Measurements from ENCODE around the gene IL1RAPL2.
"Not testable (repeated sequence)": the region's sequence is repeated elsewhere in the genome, so short reads cannot be mapped to it uniquely, and the experiment has no call there.

Gene IL1RAPL2

DNA sequence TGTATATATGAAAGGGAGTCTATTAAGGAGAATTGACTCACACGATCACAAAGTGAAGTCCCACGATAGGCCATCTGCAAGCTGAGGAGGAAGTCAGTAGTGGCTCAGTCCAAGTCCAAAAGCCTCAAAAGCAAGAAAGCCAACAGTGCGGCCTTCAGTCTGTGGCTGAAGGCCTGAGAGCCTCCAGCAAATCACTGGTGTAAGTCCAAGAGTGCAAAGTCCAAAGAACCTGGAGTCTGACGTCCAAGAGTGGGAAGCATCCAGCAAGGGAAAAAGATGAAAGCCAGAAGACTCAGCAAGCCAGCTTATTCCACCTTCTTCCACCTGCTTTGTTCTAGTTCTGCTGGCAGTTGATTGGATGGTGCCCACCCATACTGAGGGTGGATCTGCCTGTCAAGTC, 104.1 kb downstream of the IL1RAPL2 start:
- DNase-seq (ENCODE audit: low read depth), result no peak

DNA sequence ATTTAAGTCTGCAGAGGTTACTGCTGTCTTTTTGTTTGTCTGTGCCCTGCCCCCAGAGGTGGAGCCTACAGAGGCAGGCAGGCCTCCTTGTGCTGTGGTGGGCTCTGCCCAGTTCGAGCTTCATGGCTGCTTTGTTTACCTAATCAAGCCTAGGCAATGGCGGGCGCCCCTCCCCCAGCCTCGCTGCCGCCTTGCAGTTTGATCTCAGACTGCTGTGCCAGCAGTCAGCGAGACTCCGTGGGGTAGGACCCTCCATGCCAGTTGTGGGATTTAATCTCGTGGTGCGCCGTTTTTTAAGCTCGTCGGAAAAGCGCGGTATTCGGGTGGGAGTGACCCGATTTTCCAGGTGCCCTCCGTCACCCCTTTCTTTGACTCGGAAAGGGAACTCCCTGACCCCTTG, 111.5 kb downstream of the IL1RAPL2 start:
- DNase-seq (ENCODE audit: low read depth), result not testable (repeated sequence)

DNA sequence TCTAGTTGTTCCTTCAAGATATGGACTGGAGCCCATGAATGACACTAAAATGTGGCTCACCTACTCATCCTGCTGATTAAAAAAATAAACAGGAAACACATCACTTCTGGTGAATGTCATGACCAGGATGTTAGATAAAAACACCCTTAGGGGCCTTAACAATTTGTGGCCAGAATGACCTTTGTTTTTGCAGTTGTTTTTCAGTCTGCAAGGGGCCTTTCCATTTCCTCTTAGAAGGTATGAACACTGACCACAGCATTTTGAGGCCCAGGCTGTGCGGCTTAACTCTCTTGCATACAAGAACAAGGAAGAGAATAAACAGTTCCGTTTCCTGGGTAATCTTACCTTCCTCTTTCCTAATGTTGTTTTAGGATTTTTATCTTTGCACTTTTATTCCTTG, 113.2 kb downstream of the IL1RAPL2 start:
- no peak for DNase-seq (ENCODE audit: low read depth)

DNA sequence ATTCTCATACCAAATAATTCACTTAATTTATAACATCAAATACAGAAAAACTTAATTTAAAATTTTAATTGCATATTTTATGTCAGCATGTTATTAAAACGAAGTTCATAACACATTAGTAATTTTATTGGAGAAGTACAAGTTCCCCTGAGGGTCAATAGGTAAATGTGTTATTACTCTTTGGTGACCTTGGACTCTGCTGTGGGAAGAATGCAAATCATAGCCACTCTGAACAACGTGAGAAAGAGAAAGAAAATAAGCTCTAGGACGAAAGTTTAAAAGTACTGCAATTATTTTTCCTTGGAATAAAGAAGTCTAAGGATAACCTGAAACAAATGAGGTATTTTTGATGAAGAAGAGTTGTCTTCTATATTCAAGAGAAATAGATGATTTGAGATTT, 115.2 kb downstream of the IL1RAPL2 start:
- DNase-seq (ENCODE audit: low read depth), result no peak

DNA sequence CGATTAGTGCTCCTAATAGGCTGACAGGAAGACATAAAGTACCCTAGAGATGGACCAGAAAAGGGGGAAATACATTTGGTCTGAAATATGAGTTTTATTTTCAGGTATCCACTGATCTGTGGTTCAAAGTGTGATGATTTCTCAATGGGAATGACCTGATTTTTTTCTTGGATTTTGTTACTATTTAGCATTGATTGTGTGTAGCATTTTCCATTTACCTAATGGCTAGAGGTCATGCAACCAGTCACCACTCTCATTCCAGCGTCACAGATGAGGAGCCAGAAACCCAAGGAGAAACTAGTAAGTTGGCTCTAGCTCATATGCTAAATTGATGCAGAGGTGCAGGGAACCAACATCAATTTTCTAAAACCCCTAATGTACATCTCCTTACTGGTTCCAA, 118.1 kb downstream of the IL1RAPL2 start:
- no peak for DNase-seq (ENCODE audit: low read depth)

DNA sequence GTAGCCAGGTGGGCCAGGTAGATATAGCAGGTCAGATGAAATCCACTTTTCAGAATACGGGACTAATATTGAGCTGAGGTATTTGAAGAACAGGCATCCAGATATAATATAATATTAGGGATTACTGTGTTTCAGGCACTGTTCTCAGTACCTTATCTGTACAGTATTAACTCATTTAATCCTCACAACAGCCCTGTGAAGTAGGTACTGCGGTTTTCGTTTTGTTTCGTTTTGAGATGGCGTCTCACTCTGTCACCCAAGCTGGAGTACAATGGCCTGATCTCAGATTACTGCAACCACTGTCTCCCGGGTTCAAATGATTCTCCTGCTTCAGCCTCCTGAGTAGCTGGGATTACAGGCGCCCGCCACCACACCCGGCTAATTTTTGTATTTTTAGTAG, 129.6 kb downstream of the IL1RAPL2 start:
- no peak for DNase-seq (ENCODE audit: low read depth)

DNA sequence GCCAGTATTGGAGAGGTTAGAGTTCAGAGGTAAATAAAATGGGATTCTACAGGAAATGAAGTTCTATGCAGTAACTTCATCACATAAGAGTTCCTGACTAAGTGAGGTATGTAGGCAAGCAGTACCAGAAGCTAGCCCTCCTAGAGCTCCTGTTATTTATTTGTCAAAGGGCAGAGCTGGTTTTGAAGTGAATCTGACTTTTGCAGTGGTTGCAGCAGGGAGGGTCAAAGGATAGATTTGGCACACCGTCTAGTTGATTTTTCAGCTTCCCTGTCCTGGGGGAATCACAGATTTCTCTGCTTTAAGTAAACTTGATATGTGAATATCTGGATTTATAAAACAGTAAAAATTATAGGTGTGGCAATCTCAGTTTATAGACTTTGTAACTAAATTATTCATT, 130.7 kb downstream of the IL1RAPL2 start:
- DNase-seq (ENCODE audit: low read depth), result no peak

DNA sequence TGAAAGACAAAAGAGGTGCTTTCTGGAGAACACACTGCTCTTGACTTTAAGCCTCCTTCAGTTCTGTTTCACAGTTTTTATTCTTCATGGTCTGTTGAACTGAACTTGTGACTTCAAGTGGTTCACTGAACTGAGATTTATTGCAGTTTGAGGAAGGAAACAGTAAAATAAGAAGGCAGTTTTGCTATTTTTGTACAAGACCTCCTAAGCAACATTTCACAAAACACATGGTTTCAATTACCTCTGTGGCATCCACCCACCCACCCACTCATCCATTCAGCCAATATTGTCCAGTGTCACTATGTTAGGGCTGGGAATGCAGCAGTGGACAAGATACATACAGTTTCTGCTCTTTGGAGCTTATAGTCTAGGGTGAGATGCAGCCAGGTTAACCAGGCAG, 131.3 kb downstream of the IL1RAPL2 start:
- no peak for DNase-seq (ENCODE audit: low read depth)

DNA sequence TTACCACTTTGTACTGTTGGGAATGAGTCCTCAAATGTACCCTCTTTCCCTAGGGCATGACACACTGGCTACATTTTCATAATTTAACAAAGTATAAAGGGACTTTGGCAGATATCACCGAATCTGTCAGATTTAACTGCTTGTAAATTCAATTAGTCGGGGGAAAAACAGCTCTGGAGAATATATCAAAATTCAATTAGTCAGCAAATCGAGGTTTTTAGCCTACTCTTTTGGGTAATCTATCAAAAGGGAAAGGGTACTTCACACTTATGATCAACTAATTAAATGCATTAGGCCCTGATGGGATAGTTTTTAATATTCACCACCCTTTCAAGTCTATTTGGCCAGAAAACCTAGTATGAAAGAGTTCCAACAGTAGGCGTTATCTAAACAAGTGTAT, 141.0 kb downstream of the IL1RAPL2 start:
- no peak for DNase-seq (ENCODE audit: low read depth)

DNA sequence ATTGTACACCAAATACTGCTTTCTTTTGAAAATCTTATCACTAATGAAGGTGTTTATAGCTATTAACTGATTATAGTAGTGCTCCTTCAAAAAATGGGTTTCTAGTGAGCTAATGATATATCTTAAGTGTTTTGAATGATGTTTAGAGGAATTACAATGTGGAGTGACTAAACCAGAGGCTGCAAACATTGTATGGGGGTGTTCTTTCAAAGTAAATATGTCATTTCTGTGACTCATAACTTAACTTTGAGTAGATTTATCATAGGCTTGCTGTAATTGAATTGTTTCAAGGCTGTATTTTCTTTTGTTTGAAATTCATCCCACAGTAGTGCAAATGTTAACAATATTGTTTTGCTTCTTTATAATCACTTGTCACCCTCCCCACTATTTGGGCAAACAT, 141.6 kb downstream of the IL1RAPL2 start:
- DNase-seq (ENCODE audit: low read depth), result no peak

DNA sequence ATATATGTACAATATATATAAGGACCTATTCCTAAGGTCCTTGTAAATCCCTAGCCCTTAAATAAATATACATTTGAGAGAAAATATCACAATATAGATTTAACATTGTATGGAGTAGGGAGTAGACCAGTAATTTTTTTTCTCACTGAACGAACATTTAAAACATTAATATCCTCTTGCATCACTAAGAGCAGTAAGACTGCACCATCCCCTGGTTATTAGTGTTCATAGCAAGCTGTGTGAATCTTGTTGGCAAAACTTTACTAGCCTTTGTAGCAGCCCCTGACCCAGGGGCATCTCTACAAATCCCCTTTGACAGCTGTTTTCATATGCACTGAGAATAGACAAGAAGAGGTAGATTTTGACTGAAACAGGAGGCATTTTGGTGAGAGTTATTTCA, 146.5 kb downstream of the IL1RAPL2 start:
- DNase-seq (ENCODE audit: low read depth), result no peak

DNA sequence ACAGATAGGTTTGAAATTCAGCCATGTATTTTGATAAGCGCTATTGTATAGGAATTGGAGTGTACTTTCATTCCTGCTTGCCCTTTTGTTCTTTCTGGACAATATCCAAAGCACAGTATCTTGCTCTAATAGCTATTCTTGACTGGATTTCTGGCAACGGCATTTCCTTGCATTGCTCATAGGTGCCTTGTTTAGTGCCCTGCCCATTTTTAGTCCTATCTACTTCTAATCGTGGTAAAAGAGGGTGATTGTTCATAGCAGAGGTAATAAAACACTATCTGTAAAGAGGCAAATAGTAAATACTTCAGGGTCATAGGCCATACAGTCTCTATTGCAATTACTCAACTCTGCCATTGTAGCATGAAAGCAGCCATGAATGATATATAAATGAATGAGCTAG, 155.9 kb downstream of the IL1RAPL2 start:
- DNase-seq (ENCODE audit: low read depth), result no peak

DNA sequence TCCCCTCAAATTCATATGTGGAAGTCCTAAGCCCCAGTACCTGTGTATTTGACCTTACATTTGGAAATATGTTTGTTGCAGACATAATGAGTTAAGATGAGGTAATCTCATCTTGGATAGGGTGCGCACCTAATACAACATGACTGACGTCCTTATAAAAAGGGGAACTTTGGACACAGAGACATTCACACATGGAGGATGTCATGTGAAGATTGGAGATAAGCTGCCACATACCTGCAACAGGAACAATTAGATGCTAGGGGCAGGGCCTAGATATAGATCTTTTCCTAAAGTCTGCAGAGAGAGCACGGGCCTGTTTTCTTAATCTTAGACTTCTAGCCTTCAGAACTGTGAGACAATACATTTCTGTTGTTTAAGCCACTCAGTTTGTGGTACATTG, 162.5 kb downstream of the IL1RAPL2 start:
- DNase-seq (ENCODE audit: low read depth), result no peak

DNA sequence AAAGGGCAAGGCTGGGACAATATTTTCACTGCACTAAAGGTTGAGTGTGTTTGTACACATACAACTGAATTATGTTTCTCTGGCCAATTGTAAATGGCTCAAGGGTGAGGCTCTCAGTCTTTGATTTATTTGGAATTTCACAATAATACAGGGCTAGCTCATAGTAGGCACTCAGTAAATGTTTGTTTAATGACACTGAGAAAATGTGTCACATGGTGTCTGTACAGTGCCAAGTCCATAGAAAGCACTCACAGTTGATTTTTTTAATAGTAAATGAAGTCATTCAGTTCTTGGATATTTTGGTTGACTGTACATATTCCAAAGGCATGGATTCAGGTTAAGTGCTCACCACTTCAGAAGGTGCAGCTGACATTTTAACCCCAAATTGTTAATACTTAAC, 176.4 kb downstream of the IL1RAPL2 start:
- DNase-seq (ENCODE audit: low read depth), result no peak

DNA sequence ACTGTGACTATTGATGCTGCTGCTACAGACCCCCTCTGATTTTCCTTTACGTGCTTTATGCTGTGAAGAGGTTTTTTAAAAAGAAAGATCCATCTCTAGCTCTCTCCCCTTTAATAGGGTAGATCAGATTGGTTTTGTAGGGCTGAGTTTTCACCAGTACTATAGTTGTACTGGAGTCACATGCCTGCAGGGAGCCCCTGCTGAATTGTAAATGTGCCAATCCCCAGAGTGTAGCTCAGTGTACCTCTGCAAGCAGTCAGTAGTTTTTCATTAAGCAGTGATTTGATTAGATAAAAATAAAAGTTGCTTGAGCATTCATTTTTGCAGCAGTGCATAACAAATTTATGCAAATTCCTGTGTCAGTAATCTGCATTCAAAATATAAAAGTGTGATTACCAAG, 179.2 kb downstream of the IL1RAPL2 start:
- DNase-seq (ENCODE audit: low read depth), result no peak

DNA sequence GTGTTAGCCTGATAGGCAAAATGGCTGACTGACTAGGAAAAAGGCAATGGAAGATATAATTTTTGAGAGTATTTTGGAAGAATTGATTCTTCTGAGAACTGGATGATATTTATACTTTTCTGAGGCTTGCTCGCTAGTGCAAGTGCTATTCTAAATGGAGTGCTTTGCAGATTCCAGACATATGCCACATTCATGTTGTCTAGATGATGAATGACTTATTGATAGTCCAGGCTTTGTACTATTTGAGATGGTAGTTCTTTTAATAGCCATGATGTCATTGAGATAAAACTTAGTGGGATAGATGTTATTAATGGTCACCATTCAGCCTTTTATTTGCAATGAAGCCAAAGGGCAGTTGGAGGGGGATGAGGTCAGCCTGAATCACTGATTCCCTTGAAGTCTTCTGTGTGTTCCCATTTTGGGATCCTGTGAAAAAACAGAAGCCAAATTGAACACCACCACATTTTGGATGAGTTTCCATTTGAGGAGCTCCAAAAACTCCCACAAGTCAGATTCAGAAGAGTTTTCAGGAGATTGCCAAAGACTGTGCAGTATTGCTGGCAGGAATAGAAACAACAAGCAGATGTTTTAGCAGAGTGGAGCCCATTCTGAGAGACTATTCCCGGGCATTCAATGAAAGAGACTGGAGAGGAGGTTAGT, 184.1 kb downstream of the IL1RAPL2 start:
- DNase-seq (ENCODE audit: low read depth), result no peak

DNA sequence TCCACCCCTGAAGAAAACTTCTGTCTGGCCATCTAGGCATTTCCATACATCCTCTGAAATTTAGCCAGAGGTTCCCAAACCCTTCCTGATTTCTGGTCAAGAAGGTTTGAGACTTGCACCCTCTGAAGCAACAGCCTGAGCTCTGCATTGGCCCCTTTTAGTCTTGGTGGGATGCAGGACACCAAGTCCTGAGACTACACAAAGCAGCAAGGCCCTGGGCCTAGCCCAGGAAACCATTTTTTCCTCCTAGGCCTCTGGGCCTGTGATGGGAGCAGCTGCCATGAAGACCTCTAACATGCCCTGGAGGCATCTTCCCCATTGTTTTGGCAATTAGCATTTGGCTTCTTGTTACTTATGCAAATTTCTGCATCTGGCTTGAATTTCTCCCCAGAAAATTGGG, 196.6 kb downstream of the IL1RAPL2 start:
- DNase-seq (ENCODE audit: low read depth), result no peak

DNA sequence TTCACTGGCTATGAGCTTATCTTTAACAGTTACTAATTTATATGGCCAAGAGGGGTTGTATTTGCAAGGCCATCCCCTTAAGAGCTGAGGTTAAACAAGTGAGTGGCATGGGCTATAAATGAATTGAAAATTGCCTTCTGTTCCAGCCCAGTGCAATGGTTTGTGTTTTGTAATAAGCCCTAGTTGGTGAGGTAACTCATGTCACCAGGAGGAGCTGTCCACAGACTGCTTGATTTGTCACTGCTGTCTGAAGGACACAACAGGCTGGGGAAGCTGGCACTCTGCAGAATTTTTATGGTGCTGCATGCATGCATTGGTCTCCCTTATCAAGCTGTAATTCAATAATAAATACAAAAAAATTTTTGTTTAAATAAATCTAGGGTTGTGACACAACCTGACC, 223.8 kb downstream of the IL1RAPL2 start:
- no peak for DNase-seq (ENCODE audit: low read depth)

DNA sequence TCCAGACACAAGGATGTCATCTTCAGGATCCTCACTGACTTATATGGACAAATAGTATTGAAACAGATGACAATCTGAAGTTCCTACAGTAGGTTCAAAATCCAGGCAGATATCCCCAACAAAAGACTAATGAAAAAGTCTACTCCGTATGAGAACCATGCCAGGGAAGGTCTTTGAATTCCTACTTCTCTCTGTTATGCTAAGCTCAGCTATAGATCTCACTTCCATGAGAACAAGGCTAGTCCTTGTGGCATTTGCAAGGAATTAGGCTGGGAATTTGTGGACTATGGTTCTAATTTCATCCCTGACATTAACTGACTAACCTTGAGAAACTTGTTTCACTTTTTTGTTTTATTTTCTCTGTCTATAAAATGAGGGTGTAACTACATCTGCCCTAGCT, 229.8 kb downstream of the IL1RAPL2 start:
- DNase-seq (ENCODE audit: low read depth), result no peak

DNA sequence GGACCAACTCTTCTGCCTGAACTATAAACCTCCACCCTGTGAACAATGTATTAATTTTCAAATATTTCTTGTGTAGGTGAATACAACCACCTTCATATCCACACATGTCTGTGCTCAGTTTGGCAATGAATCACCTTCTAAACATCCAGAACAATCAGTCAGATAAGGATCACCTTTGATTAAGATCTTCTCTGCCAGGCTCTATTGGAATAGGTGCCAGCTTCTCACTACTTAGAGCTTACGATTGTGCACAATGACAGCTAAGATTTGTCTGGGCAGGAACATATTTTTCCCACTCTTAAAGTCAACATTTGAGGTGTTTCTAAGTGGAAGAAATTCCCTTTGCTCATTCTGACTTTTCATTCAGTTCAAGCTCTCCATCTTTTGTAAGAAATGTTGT, 237.2 kb downstream of the IL1RAPL2 start:
- no peak for DNase-seq (ENCODE audit: low read depth)

DNA sequence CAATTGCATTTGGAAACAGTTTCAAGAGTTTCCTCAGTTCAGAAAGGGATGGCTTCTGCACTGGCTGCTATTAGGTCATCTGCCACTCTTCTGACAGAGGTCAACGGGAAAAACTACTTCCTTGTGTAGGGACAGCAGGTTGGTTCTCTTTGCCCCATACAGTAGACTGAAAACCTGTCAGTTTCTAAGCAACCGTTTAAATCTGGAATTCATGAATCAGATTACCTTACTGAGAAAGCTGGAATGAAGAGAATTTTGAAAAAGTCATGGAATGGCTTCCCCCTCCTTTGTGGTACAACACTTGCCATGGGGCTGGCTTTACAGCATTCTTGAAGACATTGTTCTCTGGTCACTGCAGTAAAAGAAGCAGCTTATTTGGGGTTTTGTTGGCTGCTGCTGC, 240.3 kb downstream of the IL1RAPL2 start:
- DNase-seq (ENCODE audit: low read depth), result no peak

DNA sequence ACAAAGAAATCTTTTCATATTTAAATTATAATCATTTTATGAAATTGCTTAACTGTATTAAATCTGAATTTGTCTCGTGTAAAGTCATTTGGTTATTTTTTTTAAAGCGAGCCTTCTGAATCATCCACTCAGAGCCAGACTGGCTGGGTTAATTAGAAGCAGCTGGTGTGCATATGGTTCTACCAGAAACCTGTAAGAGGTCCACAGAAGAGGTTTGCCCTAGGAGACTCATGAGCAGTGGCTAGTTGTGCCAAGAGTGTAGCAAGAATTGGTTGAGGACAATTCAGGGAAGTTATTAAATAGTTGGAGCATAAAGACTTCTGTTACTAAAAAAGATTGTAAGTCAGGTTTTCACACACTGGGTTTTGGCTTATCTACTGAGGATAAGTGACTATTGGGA, 267.4 kb downstream of the IL1RAPL2 start:
- DNase-seq (ENCODE audit: low read depth), result no peak

DNA sequence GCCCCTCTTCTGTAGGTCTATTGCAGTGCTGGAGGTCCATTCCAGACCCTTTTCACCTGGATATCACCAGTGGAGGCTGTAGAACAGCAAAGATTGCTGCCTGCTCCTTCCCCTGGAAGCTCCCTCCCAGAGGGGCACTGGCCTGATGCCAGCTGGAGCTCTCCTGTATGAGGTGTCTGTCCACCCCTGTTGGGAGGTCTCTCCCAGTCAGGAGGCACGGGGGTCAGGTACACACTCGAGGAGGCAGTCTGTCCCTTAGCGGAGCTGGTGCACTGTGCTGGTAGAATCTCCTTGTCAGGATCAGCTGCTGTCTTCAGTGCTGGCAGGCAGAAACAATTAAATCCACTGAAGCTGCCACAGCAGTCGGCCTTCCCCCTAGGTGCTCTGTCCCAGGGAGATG, 276.6 kb downstream of the IL1RAPL2 start:
- no peak for DNase-seq (ENCODE audit: low read depth)

DNA sequence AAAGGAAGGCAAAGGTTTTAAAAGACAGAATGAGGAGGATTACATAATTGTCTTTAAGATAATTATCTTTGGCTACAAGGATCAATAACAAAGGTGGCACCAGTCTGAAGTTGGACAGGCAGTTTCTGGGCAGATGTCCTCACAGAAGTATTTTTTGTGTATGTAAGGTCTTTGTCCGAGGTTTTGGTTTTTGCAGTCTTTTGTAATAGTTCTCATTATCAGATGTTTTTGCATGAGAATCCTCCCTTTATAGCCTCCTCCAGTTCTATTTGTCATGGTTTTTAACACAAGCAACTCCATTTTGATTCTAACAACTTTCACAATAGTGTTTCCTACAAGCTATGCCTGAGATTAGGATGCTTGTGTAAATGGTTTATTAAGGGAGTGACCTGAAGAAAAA, 286.2 kb downstream of the IL1RAPL2 start:
- DNase-seq (ENCODE audit: low read depth), result no peak

DNA sequence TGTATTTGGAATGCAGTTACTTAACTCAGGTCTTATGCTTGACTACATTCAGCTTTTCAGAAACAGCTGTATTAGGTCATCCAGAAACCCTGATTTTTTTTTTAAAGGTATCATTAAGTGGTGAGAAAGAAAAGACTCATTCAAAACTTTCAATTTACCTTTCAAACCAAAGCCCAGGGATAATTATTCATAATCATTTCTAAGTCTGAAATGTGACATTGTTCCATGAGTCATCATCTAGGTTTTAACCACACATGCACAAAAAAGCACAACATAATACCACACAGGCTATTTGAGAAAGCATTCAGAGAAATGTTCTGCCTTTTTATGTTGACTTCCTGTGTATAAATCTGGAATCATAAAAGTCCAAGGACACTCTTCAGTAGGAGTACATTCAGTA, 288.2 kb downstream of the IL1RAPL2 start:
- no peak for DNase-seq (ENCODE audit: low read depth)

All from fibroblast of gingiva (primary cell).